ENCODE measurements around the gene MEGF11.

MEGF11 gene

GRCh38 chr15:65990298-65990981 is 263.1 kb downstream of the MEGF11 start:
- no peaks in the 10 kb centered on the region for H3K9me3 ChIP-seq (ENCODE audit: control insufficient read depth in 1 of 2, low read length in 2 of 2)
- no peaks in the 10 kb centered on the region for H3K36me3 ChIP-seq (ENCODE audit: control insufficient read depth in 1 of 2, insufficient read depth in 2 of 2, low read length in 2 of 2)
- no peak overlapping the region for H3K9ac ChIP-seq (ENCODE audit: low read depth in 1 of 2, low read length in 2 of 2)
- no peak overlapping the region for H3K27ac ChIP-seq (ENCODE audit: low read depth, low read length)
- no peak overlapping the region for H3K4me3 ChIP-seq (ENCODE audit: low read depth in 1 of 2, low read length in 2 of 2)
- H3K27me3 ChIP-seq (ENCODE audit: control insufficient read depth in 1 of 2, insufficient read depth in 2 of 2, low read length in 2 of 2), result peaks cover 7 to 16% of the 10 kb centered on the region in 2 donors
- H3K4me1 ChIP-seq (ENCODE audit: control insufficient read depth in 1 of 2, insufficient read depth in 2 of 2, low read length in 2 of 2), result peaks cover 3 to 5% of the 10 kb centered on the region in 2 donors

GRCh38 chr15:65987100-65987499 is 266.4 kb downstream of the MEGF11 start:
- Histone ChIP-seq H3K4me3 (ENCODE audit: low read depth in 1 of 2, low read length in 2 of 2) (no peak overlapping the region), H3K27ac (ENCODE audit: low read depth, low read length) (no peak overlapping the region), H3K27me3 (ENCODE audit: control insufficient read depth in 1 of 2, insufficient read depth in 2 of 2, low read length in 2 of 2) (peaks cover 7 to 22% of the 10 kb centered on the region in 2 donors)

GRCh38 chr15:65986416-65986815 is 267.1 kb downstream of the MEGF11 start:
- Histone ChIP-seq H3K27ac (ENCODE audit: low read depth, low read length) (no peak overlapping the region), H3K27me3 (ENCODE audit: control insufficient read depth in 1 of 2, insufficient read depth in 2 of 2, low read length in 2 of 2) (peaks cover 11 to 22% of the 10 kb centered on the region in 2 donors), H3K4me1 (ENCODE audit: control insufficient read depth in 1 of 2, insufficient read depth in 2 of 2, low read length in 2 of 2) (peaks cover 14 to 22% of the 10 kb centered on the region in 2 donors), H3K4me3 (ENCODE audit: low read depth in 1 of 2, low read length in 2 of 2) (no peak overlapping the region), H3K9ac (ENCODE audit: low read depth in 1 of 2, low read length in 2 of 2) (no peak overlapping the region), H3K9me3 (ENCODE audit: control insufficient read depth in 1 of 2, low read length in 2 of 2) (no peaks in the 10 kb centered on the region), H3K36me3 (ENCODE audit: control insufficient read depth in 1 of 2, insufficient read depth in 2 of 2, low read length in 2 of 2) (no peaks in the 10 kb centered on the region)

More at GRCh38 chr15:65987100-65987499, 266.4 kb downstream of the MEGF11 start:
- Histone ChIP-seq H3K9ac (ENCODE audit: low read depth in 1 of 2, low read length in 2 of 2) (no peak overlapping the region), H3K4me1 (ENCODE audit: control insufficient read depth in 1 of 2, insufficient read depth in 2 of 2, low read length in 2 of 2) (peaks cover 9 to 19% of the 10 kb centered on the region in 2 donors), H3K36me3 (ENCODE audit: control insufficient read depth in 1 of 2, insufficient read depth in 2 of 2, low read length in 2 of 2) (no peaks in the 10 kb centered on the region), H3K9me3 (ENCODE audit: control insufficient read depth in 1 of 2, low read length in 2 of 2) (no peaks in the 10 kb centered on the region)

GRCh38 chr15:65985387-65985786 is 268.2 kb downstream of the MEGF11 start:
- no peak overlapping the region for H3K4me3 ChIP-seq (ENCODE audit: low read depth in 1 of 2, low read length in 2 of 2)
- no peaks in the 10 kb centered on the region for H3K9me3 ChIP-seq (ENCODE audit: control insufficient read depth in 1 of 2, low read length in 2 of 2)
- peaks cover 16 to 25% of the 10 kb centered on the region in 2 donors for H3K4me1 ChIP-seq (ENCODE audit: control insufficient read depth in 1 of 2, insufficient read depth in 2 of 2, low read length in 2 of 2)
- no peak overlapping the region for H3K27ac ChIP-seq (ENCODE audit: low read depth, low read length)
- H3K27me3 ChIP-seq (ENCODE audit: control insufficient read depth in 1 of 2, insufficient read depth in 2 of 2, low read length in 2 of 2), result peaks cover 11 to 22% of the 10 kb centered on the region in 2 donors
- no peak overlapping the region for H3K9ac ChIP-seq (ENCODE audit: low read depth in 1 of 2, low read length in 2 of 2)
- no peaks in the 10 kb centered on the region for H3K36me3 ChIP-seq (ENCODE audit: control insufficient read depth in 1 of 2, insufficient read depth in 2 of 2, low read length in 2 of 2)

- Histone ChIP-seq H3K9ac (ENCODE audit: low read depth in 1 of 2, low read length in 2 of 2) (no peak overlapping the region), H3K27me3 (ENCODE audit: control insufficient read depth in 1 of 2, insufficient read depth in 2 of 2, low read length in 2 of 2) (peaks cover 11 to 18% of the 10 kb centered on the region in 2 donors), H3K9me3 (ENCODE audit: control insufficient read depth in 1 of 2, low read length in 2 of 2) (no peaks in the 10 kb centered on the region), H3K36me3 (ENCODE audit: control insufficient read depth in 1 of 2, insufficient read depth in 2 of 2, low read length in 2 of 2) (no peaks in the 10 kb centered on the region), H3K4me1 (ENCODE audit: control insufficient read depth in 1 of 2, insufficient read depth in 2 of 2, low read length in 2 of 2) (peaks cover 16 to 25% of the 10 kb centered on the region in 2 donors), H3K27ac (ENCODE audit: low read depth, low read length) (no peak overlapping the region), H3K4me3 (ENCODE audit: low read depth in 1 of 2, low read length in 2 of 2) (no peak overlapping the region)
Observed at GRCh38 chr15:65982627-65983322, 270.8 kb downstream of the MEGF11 start.

- Histone ChIP-seq H3K27me3 (ENCODE audit: control insufficient read depth in 1 of 2, insufficient read depth in 2 of 2, low read length in 2 of 2) (peaks cover 11 to 18% of the 10 kb centered on the region in 2 donors), H3K4me1 (ENCODE audit: control insufficient read depth in 1 of 2, insufficient read depth in 2 of 2, low read length in 2 of 2) (peaks cover 16 to 25% of the 10 kb centered on the region in 2 donors), H3K9me3 (ENCODE audit: control insufficient read depth in 1 of 2, low read length in 2 of 2) (no peaks in the 10 kb centered on the region), H3K9ac (ENCODE audit: low read depth in 1 of 2, low read length in 2 of 2) (no peak overlapping the region), H3K4me3 (ENCODE audit: low read depth in 1 of 2, low read length in 2 of 2) (peak overlapping the region in 1 of 2 donors; percentile 60), H3K27ac (ENCODE audit: low read depth, low read length) (no peak overlapping the region), H3K36me3 (ENCODE audit: control insufficient read depth in 1 of 2, insufficient read depth in 2 of 2, low read length in 2 of 2) (no peaks in the 10 kb centered on the region)
Observed at GRCh38 chr15:65981837-65982626, 271.5 kb downstream of the MEGF11 start.

- H3K27me3 ChIP-seq (ENCODE audit: control insufficient read depth in 1 of 2, insufficient read depth in 2 of 2, low read length in 2 of 2), result peaks cover 11 to 18% of the 10 kb centered on the region in 2 donors
- no peak overlapping the region for H3K4me3 ChIP-seq (ENCODE audit: low read depth in 1 of 2, low read length in 2 of 2)
- H3K27ac ChIP-seq (ENCODE audit: low read depth, low read length), result no peak overlapping the region
- no peaks in the 10 kb centered on the region for H3K36me3 ChIP-seq (ENCODE audit: control insufficient read depth in 1 of 2, insufficient read depth in 2 of 2, low read length in 2 of 2)
- no peak overlapping the region for H3K9ac ChIP-seq (ENCODE audit: low read depth in 1 of 2, low read length in 2 of 2)
- no peaks in the 10 kb centered on the region for H3K9me3 ChIP-seq (ENCODE audit: control insufficient read depth in 1 of 2, low read length in 2 of 2)
- H3K4me1 ChIP-seq (ENCODE audit: control insufficient read depth in 1 of 2, insufficient read depth in 2 of 2, low read length in 2 of 2), result peaks cover 16 to 25% of the 10 kb centered on the region in 2 donors
Observed at GRCh38 chr15:65980824-65981456, 272.6 kb downstream of the MEGF11 start.

- Histone ChIP-seq H3K36me3 (ENCODE audit: control insufficient read depth in 1 of 2, insufficient read depth in 2 of 2, low read length in 2 of 2) (no peaks in the 10 kb centered on the region), H3K27ac (ENCODE audit: low read depth, low read length) (no peak overlapping the region), H3K27me3 (ENCODE audit: control insufficient read depth in 1 of 2, insufficient read depth in 2 of 2, low read length in 2 of 2) (peaks cover 11 to 13% of the 10 kb centered on the region in 2 donors)
Observed at GRCh38 chr15:65979837-65980236, 273.7 kb downstream of the MEGF11 start.

GRCh38 chr15:65979316-65979715 is 274.2 kb downstream of the MEGF11 start:
- Histone ChIP-seq H3K9ac (ENCODE audit: low read depth in 1 of 2, low read length in 2 of 2) (no peak overlapping the region), H3K9me3 (ENCODE audit: control insufficient read depth in 1 of 2, low read length in 2 of 2) (no peaks in the 10 kb centered on the region), H3K27me3 (ENCODE audit: control insufficient read depth in 1 of 2, insufficient read depth in 2 of 2, low read length in 2 of 2) (peaks cover 11 to 13% of the 10 kb centered on the region in 2 donors), H3K4me1 (ENCODE audit: control insufficient read depth in 1 of 2, insufficient read depth in 2 of 2, low read length in 2 of 2) (peaks cover 6 to 18% of the 10 kb centered on the region in 2 donors), H3K36me3 (ENCODE audit: control insufficient read depth in 1 of 2, insufficient read depth in 2 of 2, low read length in 2 of 2) (no peaks in the 10 kb centered on the region), H3K27ac (ENCODE audit: low read depth, low read length) (no peak overlapping the region), H3K4me3 (ENCODE audit: low read depth in 1 of 2, low read length in 2 of 2) (no peak overlapping the region)

More at GRCh38 chr15:65979837-65980236, 273.7 kb downstream of the MEGF11 start:
- no peak overlapping the region for H3K9ac ChIP-seq (ENCODE audit: low read depth in 1 of 2, low read length in 2 of 2)
- H3K9me3 ChIP-seq (ENCODE audit: control insufficient read depth in 1 of 2, low read length in 2 of 2), result no peaks in the 10 kb centered on the region
- peaks cover 6 to 18% of the 10 kb centered on the region in 2 donors for H3K4me1 ChIP-seq (ENCODE audit: control insufficient read depth in 1 of 2, insufficient read depth in 2 of 2, low read length in 2 of 2)
- no peak overlapping the region for H3K4me3 ChIP-seq (ENCODE audit: low read depth in 1 of 2, low read length in 2 of 2)
